ENCODE measurements around the gene EEF1B2. TPM values are rescaled to one million over a fixed set of nuclear protein-coding genes. Genes with fewer than 3 reads are reported as not detected.

EEF1B2 gene
- total and polyA plus RNA-seq, 2 of the 8 experiments (the other 6 are each of a cell fraction or from before 2014, with no cell fraction given): 504 to 679 TPM

GRCh38 chr2:206173147-206173546 is 13.5 kb downstream of the EEF1B2 start:
- no peak for FAIRE-seq
- TF ChIP-seq KDM4A (IDR thresholded peaks at IDR 0.05; ENCODE audit: low read depth, low read length, severe bottlenecking) (no peak), MAFK (IDR thresholded peaks at IDR 0.05; ENCODE audit: low read depth, low read length) (no peak), SUZ12 (IDR thresholded peaks at IDR 0.05; ENCODE audit: low read length) (no peak), POLR2AphosphoS5 (IDR thresholded peaks at IDR 0.05; ENCODE audit: low read depth, low read length) (no peak)

More at GRCh38 chr2:206173147-206173546, 13.5 kb downstream of the EEF1B2 start:
- no peak for DNase-seq (ENCODE audit: low read depth in 1 of 2, low spot score in 2 of 2)
- WGBS, 2 experiments (ENCODE audit: extremely low coverage in 1 of 2, insufficient coverage in 1 of 2, insufficient read length in 1 of 2, insufficient replicate concordance in 2 of 2, low coverage in 1 of 2, low lambda C conversion rate in 2 of 2, missing lambda C conversion rate in 1 of 2): 94% methylated on average over 3 of the region's 4 CpGs; no CpG with 5 or more reads in 1 of the 2 experiments
- Histone ChIP-seq H3K27me3 (replicated peaks in 1 of 4; ENCODE audit: control insufficient read depth in 3 of 4, extremely low read depth in 1 of 4, insufficient read depth in 3 of 4, low read length in 3 of 4) (no peaks in the 10 kb centered on the region), H3K4me1 (replicated peaks in 1 of 4; ENCODE audit: control insufficient read depth in 3 of 4, insufficient read depth in 4 of 4, low read length in 3 of 4) (no peaks in the 10 kb centered on the region), H2BK5ac (ENCODE audit: low read depth, low read length) (no peak overlapping the region), H3K4me2 (ENCODE audit: insufficient read depth in 1 of 2, low read depth in 2 of 2, low read length in 2 of 2) (no peak overlapping the region), H3K56ac (replicated peaks; ENCODE audit: insufficient read length, low read depth, low read length) (no peak overlapping the region), H3K9me3 (ENCODE audit: insufficient read depth in 2 of 2, low read depth in 1 of 2, low read length in 1 of 2) (peaks cover 3 to 9% of the 10 kb centered on the region in 2 experiments; a peak in 3 of 4 replicates), H4K20me1 (replicated peaks in 1 of 2; ENCODE audit: control insufficient read depth in 1 of 2, insufficient read depth in 2 of 2, low read length in 2 of 2) (no peaks in the 10 kb centered on the region), H2BK15ac (ENCODE audit: low read length) (no peak overlapping the region), H3K23me2 (ENCODE audit: low read depth, low read length) (no peaks in the 10 kb centered on the region), H4K5ac (ENCODE audit: insufficient read length, low read depth, low read length) (no peak overlapping the region), H3K27ac (ENCODE audit: low read depth, low read length) (no peak overlapping the region), H2AK5ac (ENCODE audit: low read depth, low read length) (no peak overlapping the region), H4K8ac (ENCODE audit: extremely low read depth, insufficient read depth, low read length) (no peak overlapping the region), H2BK12ac (ENCODE audit: low read depth, low read length) (no peak overlapping the region), H3K4ac (replicated peaks; ENCODE audit: insufficient read length, low read depth, low read length) (no peak overlapping the region), H3K79me1 (ENCODE audit: low read depth, low read length) (no peaks in the 10 kb centered on the region), H2BK120ac (replicated peaks; ENCODE audit: low read depth, low read length) (no peak overlapping the region), H3K18ac (ENCODE audit: extremely low read depth, low read length) (no peak overlapping the region), H3K9ac (replicated peaks in 1 of 4; ENCODE audit: extremely low read depth in 1 of 4, low read depth in 3 of 4, low read length in 3 of 4) (no peak overlapping the region), H3K14ac (ENCODE audit: insufficient read length) (no peak overlapping the region), H3K36me3 (ENCODE audit: control insufficient read depth in 2 of 4, insufficient read depth in 4 of 4, low read length in 3 of 4) (no peaks in the 10 kb centered on the region), H2BK20ac (ENCODE audit: low read length) (no peak overlapping the region), H3K23ac (ENCODE audit: insufficient read length) (no peak overlapping the region), H3K79me2 (ENCODE audit: control insufficient read depth in 1 of 2, insufficient read depth in 2 of 2, low read length in 2 of 2) (no peaks in the 10 kb centered on the region), H4K91ac (replicated peaks; ENCODE audit: insufficient read length, low read length) (no peak overlapping the region), H2AFZ (ENCODE audit: low read length) (no peak overlapping the region), H3K4me3 (ENCODE audit: extremely low read depth in 1 of 4, insufficient read depth in 2 of 4, low read depth in 3 of 4, low read length in 4 of 4) (no peak overlapping the region)
- POLR2A ChIA-PET (ENCODE audit: partially characterized antibody): no interaction called here
- CTCF ChIA-PET (ENCODE audit: partially characterized antibody): no interaction called here

Data from H1 (cell line).